ENCODE measurements around the gene SLC4A2. TPM values are rescaled to one million over a fixed set of nuclear protein-coding genes. Genes with fewer than 3 reads are reported as not detected.
"Not testable (repeated sequence)": the region's sequence is repeated elsewhere in the genome, so short reads cannot be mapped to it uniquely, and the experiment has no call there.

SLC4A2 gene
- total and polyA plus RNA-seq, 2 of the 8 experiments (the other 6 are each of a cell fraction or from before 2014, with no cell fraction given): 72.6 to 147 TPM

DNA sequence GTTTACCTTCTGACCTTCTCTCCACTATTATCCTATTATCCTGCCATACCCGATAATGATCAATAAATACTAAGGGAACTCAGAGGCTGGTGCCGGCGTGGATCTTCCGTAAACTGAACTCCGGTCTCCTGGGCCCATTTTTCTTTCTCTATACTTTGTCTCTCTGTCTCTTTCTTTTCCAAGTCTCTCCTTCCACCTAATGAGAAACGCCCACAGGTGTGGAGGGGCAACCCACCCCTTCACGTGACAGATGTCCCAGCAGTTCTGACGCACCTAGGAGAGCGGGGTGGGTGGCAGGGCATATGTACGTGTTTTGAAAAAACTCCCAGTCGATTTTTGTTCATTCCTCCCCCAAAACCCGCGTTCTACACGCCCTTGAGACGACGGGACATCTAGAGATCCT, 31.7 kb upstream of the SLC4A2 start:
- Histone ChIP-seq H2AK5ac (ENCODE audit: low read depth, low read length) (0 out of 2 replicates have a peak overlapping the region, but pooled peaks have one; percentile 39), H3K4me3 (ENCODE audit: extremely low read depth in 1 of 4, insufficient read depth in 2 of 4, low read depth in 3 of 4, low read length in 4 of 4) (peak overlapping the region; percentile 32 to 97 (median 58); a peak in 7 of 8 replicates), H3K9ac (replicated peaks in 1 of 4; ENCODE audit: extremely low read depth in 1 of 4, low read depth in 3 of 4, low read length in 3 of 4) (peak overlapping the region in 2 of 4 experiments; percentile 7 to 12; a peak in 2 of 7 replicates), H3K27ac (ENCODE audit: low read depth, low read length) (0 out of 2 replicates have a peak overlapping the region, but pooled peaks have one; percentile 15), H3K4me2 (ENCODE audit: insufficient read depth in 1 of 2, low read depth in 2 of 2, low read length in 2 of 2) (peak overlapping the region; percentile 75 to 90)
- H2BK120ac ChIP-seq (replicated peaks; ENCODE audit: low read depth, low read length); H4K20me1 ChIP-seq (replicated peaks in 1 of 2; ENCODE audit: control insufficient read depth in 1 of 2, insufficient read depth in 2 of 2, low read length in 2 of 2); H3K23ac ChIP-seq (ENCODE audit: insufficient read length); H3K4ac ChIP-seq (replicated peaks; ENCODE audit: insufficient read length, low read depth, low read length); DNase-seq (ENCODE audit: low read depth in 1 of 2, low spot score in 2 of 2); H3K36me3 ChIP-seq (ENCODE audit: control insufficient read depth in 2 of 4, insufficient read depth in 4 of 4, low read length in 3 of 4); H2BK5ac ChIP-seq (ENCODE audit: low read depth, low read length); H4K8ac ChIP-seq (ENCODE audit: extremely low read depth, insufficient read depth, low read length); H3K4me1 ChIP-seq (replicated peaks in 1 of 4; ENCODE audit: control insufficient read depth in 3 of 4, insufficient read depth in 4 of 4, low read length in 3 of 4); H3K18ac ChIP-seq (ENCODE audit: extremely low read depth, low read length); H2BK15ac ChIP-seq (ENCODE audit: low read length); H3K23me2 ChIP-seq (ENCODE audit: low read depth, low read length); H3K79me1 ChIP-seq (ENCODE audit: low read depth, low read length); H2BK12ac ChIP-seq (ENCODE audit: low read depth, low read length); H3K27me3 ChIP-seq (replicated peaks in 1 of 4; ENCODE audit: control insufficient read depth in 3 of 4, extremely low read depth in 1 of 4, insufficient read depth in 3 of 4, low read length in 3 of 4); H3K14ac ChIP-seq (ENCODE audit: insufficient read length); H4K5ac ChIP-seq (ENCODE audit: insufficient read length, low read depth, low read length); H2AFZ ChIP-seq (ENCODE audit: low read length); FAIRE-seq; H4K91ac ChIP-seq (replicated peaks; ENCODE audit: insufficient read length, low read length); H3K79me2 ChIP-seq (ENCODE audit: control insufficient read depth in 1 of 2, insufficient read depth in 2 of 2, low read length in 2 of 2); H3K9me3 ChIP-seq (ENCODE audit: insufficient read depth in 2 of 2, low read depth in 1 of 2, low read length in 1 of 2); H3K56ac ChIP-seq (replicated peaks; ENCODE audit: insufficient read length, low read depth, low read length); H2BK20ac ChIP-seq (ENCODE audit: low read length): not testable (repeated sequence)
- CTCF ChIA-PET (ENCODE audit: partially characterized antibody): interaction anchor here (0.7 to 2.7 kb wide), 16 partner anchors 9 to 84 kb away, joined by 3 to 24 read pairs (median 4); partner anchors contain the start of gene CDK5
- 15% methylated on average over 16 of the region's 16 CpGs; no CpG with 5 or more reads in 1 of the 2 experiments for WGBS, 2 experiments (ENCODE audit: extremely low coverage in 1 of 2, insufficient coverage in 1 of 2, insufficient read length in 1 of 2, insufficient replicate concordance in 2 of 2, low coverage in 1 of 2, low lambda C conversion rate in 2 of 2, missing lambda C conversion rate in 1 of 2)
- TF ChIP-seq SIN3A (conservative IDR thresholded peaks at IDR 0.05 in 1 of 2, IDR thresholded peaks at IDR 0.05 in 1 of 2; ENCODE audit: low read depth in 1 of 2, low read length in 2 of 2) (0 out of 4 replicates have a peak, but pooled peaks of 1 of the 2 experiments have one; percentile 80), YY1 (IDR thresholded peaks at IDR 0.05; ENCODE audit: low read depth, low read length) (0 out of 2 replicates have a peak, but pooled peaks have one; percentile 57), TAF1 (IDR thresholded peaks at IDR 0.05; ENCODE audit: low read depth, low read length) (peak; percentile 24; the same call in 1 of the 2 replicates), SAP30 (IDR thresholded peaks at IDR 0.05; ENCODE audit: insufficient read depth, insufficient replicate concordance, low read length) (peak; percentile 78)
- POLR2A ChIA-PET (ENCODE audit: partially characterized antibody): interaction anchor here (0.7 to 3.2 kb wide), 9 partner anchors 9 to 1962 kb away, joined by 3 to 18 read pairs (median 6); partner anchors contain the start of gene CDK5

All from H1 (cell line).